NT2/D1 (cell line): Measurements from ENCODE around the gene CEMIP.

Source experiments
- SUZ12 ChIP-seq: IDR thresholded peaks from 2 replicates; pipeline ENCODE4 v1.6.1; 2011; ENCODE audit not compliant: insufficient read length, insufficient read depth; ENCODE audit errors: extremely low read depth
- YY1 ChIP-seq: IDR thresholded peaks from 2 replicates; pipeline ENCODE4 v1.6.1; 2011; ENCODE audit not compliant: insufficient read length, insufficient read depth
- ZNF274 ChIP-seq: IDR thresholded peaks from 2 replicates; pipeline ENCODE4 v1.6.1; 2011; ENCODE audit warnings: mild to moderate bottlenecking, low read depth, low read length

- TF ChIP-seq ZNF274 (no peak), YY1 (no peak), SUZ12 (no peak)
Observed at GRCh38 chr15:80815106-80815505, 35.9 kb downstream of the CEMIP start.
